ENCODE measurements around the gene PHGDH. TPM values are rescaled to one million over a fixed set of nuclear protein-coding genes. Genes with fewer than 3 reads are reported as not detected.

PHGDH gene
- 56.8 and 80.1 TPM in 2 replicates for total RNA-seq (2012; rRNA removed)

DNA sequence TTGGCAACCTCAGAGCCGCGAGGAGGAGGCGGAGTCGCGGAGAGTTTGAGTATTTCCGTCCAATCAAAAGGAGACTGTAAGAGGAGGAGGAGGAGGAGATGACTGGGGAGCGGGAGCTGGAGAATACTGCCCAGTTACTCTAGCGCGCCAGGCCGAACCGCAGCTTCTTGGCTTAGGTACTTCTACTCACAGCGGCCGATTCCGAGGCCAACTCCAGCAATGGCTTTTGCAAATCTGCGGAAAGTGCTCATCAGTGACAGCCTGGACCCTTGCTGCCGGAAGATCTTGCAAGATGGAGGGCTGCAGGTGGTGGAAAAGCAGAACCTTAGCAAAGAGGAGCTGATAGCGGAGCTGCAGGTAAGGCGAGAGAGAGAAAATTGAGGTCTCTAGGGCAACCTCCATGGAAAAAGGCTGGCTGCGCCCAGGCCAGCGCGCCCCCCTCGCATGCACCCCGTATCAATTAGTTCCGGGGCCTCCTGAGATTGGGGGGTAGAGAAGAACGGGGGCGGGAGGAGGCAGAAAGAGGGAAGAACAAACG is at the start of gene PHGDH:
Gene PHGDH, plus strand, starts transcription at position 131 of the 538 bp plus-strand sequence. Its CDS starts 89 bp downstream, at position 220.
- H3K4me1 ChIP-seq (ENCODE audit: control insufficient read depth, insufficient read depth, low read length): peaks cover 16% of the 10 kb centered on the region
- no peaks in the 10 kb centered on the region for H3K9me3 ChIP-seq (replicated peaks; ENCODE audit: low read length)
- peak within 1 kb of the TSS; percentile 59 for H3K9ac ChIP-seq (ENCODE audit: low read depth, low read length)
- peaks cover 21% of the 10 kb centered on the region for H3K27me3 ChIP-seq (ENCODE audit: control insufficient read depth, insufficient read depth, low read length)
- H3K4me2 ChIP-seq (ENCODE audit: low read length): peak within 1 kb of the TSS; percentile 90
- H3K36me3 ChIP-seq (ENCODE audit: insufficient read depth, low read length): no peaks in the 10 kb centered on the region
- peak within 1 kb of the TSS; percentile 73 for H3K4me3 ChIP-seq (ENCODE audit: low read length)

DNA sequence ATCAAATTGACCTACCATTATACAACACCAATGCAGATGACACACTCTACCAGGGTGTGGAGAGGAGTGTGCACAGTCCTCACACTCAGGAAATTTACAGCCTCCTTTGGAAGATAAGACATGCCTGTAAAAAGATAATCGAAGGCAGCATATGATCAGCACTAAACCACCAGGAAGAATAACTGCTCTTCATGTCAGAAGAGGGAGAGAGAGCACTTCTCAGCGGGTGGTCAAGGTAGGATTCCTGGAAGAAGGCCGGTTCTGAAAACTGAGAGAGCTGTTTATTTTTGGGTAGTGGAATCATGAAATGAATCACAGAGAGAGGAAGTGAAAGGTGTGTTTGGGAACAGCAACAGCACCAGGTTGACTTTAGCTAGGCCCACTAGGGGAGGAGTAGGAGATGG is 49.7 kb upstream of the PHGDH start:
- H3K36me3 ChIP-seq (ENCODE audit: insufficient read depth, low read length): no peaks in the 10 kb centered on the region
- no peaks in the 10 kb centered on the region for H3K4me1 ChIP-seq (ENCODE audit: control insufficient read depth, insufficient read depth, low read length)
- peaks cover 67% of the 10 kb centered on the region for H3K27me3 ChIP-seq (ENCODE audit: control insufficient read depth, insufficient read depth, low read length)
- H3K9me3 ChIP-seq (replicated peaks; ENCODE audit: low read length): no peaks in the 10 kb centered on the region
- no peak overlapping the region for H3K4me3 ChIP-seq (ENCODE audit: low read length)
- H3K9ac ChIP-seq (ENCODE audit: low read depth, low read length): no peak overlapping the region
- no peak overlapping the region for H3K4me2 ChIP-seq (ENCODE audit: low read length)

DNA sequence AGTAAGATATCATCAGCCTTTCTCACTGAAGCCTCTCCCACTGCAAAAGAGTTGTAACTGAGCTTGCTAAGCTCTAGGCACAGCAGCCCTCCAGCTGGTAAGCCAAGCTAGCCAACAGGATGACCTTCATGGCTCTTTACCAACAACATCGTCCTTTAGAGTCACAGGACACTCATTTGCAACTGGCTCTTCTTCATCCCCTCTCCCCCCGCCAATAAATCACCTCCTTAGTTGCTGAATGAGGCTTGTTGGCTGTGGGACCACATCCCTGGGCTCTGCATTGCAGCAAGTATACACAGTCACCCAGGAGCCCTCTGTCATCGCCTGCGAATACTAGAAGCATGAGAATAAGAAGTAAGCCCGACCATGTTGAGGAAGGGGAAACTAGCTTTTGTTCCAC is 47.7 kb upstream of the PHGDH start:
- H3K9me3 ChIP-seq (replicated peaks; ENCODE audit: low read length): no peaks in the 10 kb centered on the region
- H3K9ac ChIP-seq (ENCODE audit: low read depth, low read length): no peak overlapping the region
- H3K27me3 ChIP-seq (ENCODE audit: control insufficient read depth, insufficient read depth, low read length): peaks cover 59% of the 10 kb centered on the region
- H3K4me2 ChIP-seq (ENCODE audit: low read length): no peak overlapping the region
- no peaks in the 10 kb centered on the region for H3K36me3 ChIP-seq (ENCODE audit: insufficient read depth, low read length)
- H3K4me1 ChIP-seq (ENCODE audit: control insufficient read depth, insufficient read depth, low read length): no peaks in the 10 kb centered on the region
- H3K4me3 ChIP-seq (ENCODE audit: low read length): no peak overlapping the region

DNA sequence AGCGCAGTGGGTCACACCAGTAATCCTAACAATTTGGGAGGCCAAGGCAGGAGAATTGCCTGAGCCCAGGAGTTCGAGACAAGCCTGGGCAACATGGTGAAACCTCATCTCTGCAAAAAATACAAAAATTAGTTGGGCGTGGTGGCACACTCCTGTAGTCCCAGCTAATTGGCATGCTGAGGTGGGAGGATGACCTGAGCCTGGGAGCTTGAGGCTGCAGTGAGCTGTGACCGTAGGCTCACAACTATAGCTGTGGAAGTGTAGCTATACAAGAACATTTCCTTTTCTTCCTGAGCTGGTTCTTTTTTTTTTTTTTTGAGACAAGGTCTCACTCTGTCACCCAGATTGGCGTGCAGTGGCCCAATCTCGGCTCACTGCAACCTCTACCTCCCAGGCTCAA is 44.6 kb upstream of the PHGDH start:
- H3K9ac ChIP-seq (ENCODE audit: low read depth, low read length): no peak overlapping the region
- no peaks in the 10 kb centered on the region for H3K36me3 ChIP-seq (ENCODE audit: insufficient read depth, low read length)
- no peak overlapping the region for H3K4me2 ChIP-seq (ENCODE audit: low read length)
- H3K27me3 ChIP-seq (ENCODE audit: control insufficient read depth, insufficient read depth, low read length): peaks cover 53% of the 10 kb centered on the region
- H3K9me3 ChIP-seq (replicated peaks; ENCODE audit: low read length): no peaks in the 10 kb centered on the region
- no peaks in the 10 kb centered on the region for H3K4me1 ChIP-seq (ENCODE audit: control insufficient read depth, insufficient read depth, low read length)
- no peak overlapping the region for H3K4me3 ChIP-seq (ENCODE audit: low read length)

DNA sequence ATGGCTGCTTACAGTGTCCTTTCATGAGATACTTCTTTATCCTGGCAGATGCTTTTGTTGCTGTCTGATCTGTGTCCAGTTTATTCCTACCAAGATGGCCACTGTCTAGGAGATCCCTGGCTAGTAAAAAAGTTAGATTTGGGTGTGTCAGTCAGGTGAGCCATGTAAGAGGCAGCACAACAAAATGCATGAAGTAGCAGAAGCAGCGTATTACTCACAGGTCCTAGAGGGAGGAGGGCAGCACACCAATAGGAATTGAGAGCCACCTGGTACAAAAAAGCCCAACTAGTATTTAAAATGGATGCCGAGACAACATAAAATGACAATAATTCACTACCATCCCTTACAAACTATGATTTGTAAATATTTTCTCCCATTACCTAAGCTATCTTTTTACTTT is 40.8 kb upstream of the PHGDH start:
- Histone ChIP-seq H3K36me3 (ENCODE audit: insufficient read depth, low read length) (no peaks in the 10 kb centered on the region), H3K4me2 (ENCODE audit: low read length) (no peak overlapping the region), H3K4me3 (ENCODE audit: low read length) (no peak overlapping the region), H3K4me1 (ENCODE audit: control insufficient read depth, insufficient read depth, low read length) (peaks cover 24% of the 10 kb centered on the region), H3K27me3 (ENCODE audit: control insufficient read depth, insufficient read depth, low read length) (peaks cover 27% of the 10 kb centered on the region), H3K9ac (ENCODE audit: low read depth, low read length) (no peak overlapping the region), H3K9me3 (replicated peaks; ENCODE audit: low read length) (no peaks in the 10 kb centered on the region)

DNA sequence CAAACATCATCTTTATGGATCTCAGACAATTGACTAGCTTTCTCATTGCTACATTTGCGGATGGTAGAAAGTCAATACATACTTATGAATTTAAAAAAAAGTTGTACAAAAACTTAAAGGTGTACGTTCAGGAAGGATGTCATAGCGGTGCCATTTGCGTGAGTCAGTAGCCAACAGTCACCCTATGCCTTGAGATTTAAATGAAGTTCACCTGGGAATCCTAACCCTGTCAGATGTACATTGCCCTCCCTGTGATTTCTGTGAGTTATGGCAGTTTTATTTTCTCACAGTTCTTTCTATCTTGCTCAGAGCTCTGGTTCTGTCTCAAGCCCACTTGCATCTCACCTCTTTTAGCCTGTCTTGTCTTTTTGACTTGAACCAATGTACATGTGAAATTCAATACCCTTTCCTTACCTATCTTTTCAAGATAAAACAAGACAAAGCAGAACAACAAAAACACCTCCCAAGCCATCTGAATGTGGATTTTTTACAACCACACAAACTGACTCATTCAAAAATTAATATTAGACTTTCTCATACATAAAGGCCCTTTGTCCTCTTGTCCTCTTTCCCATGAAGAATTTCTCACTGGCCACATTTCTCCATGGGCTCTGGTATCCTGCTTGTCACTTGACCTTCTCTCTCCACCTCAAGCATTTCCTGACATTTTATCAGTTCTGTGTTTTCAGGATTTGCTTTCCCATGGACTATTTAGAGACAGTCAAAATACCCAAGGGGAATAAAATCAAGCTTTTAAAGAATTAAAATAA is 38.4 kb upstream of the PHGDH start:
- H3K4me3 ChIP-seq (ENCODE audit: low read length): no peak overlapping the region
- no peak overlapping the region for H3K9ac ChIP-seq (ENCODE audit: low read depth, low read length)

DNA sequence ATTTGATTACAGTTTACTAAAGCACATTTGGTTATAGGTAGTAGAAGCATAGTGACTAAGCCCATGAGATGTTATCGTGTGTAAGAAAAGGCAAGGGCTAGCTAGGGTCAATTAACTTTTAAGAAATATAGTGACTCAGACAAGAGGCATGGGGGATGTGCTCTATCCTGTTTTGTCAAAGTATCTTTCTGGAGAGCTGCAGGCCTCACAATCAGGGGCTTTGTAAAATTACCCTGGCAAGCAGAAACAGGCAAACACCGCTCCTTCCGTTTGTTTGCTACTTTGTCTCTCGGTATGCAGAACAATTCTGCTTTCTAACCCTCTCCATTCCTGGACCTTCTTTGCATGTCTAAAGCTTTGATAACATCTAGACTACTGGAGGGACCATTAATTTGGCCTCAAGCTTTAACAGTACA is 37.6 kb upstream of the PHGDH start:
- Histone ChIP-seq H3K36me3 (ENCODE audit: insufficient read depth, low read length) (no peaks in the 10 kb centered on the region), H3K9ac (ENCODE audit: low read depth, low read length) (no peak overlapping the region), H3K9me3 (replicated peaks; ENCODE audit: low read length) (no peaks in the 10 kb centered on the region), H3K4me1 (ENCODE audit: control insufficient read depth, insufficient read depth, low read length) (peaks cover 25% of the 10 kb centered on the region), H3K4me2 (ENCODE audit: low read length) (peak overlapping the region; percentile 59), H3K27me3 (ENCODE audit: control insufficient read depth, insufficient read depth, low read length) (peaks cover 27% of the 10 kb centered on the region), H3K4me3 (ENCODE audit: low read length) (no peak overlapping the region)

More for the DNA sequence above, 38.4 kb upstream of the PHGDH start:
- H3K36me3 ChIP-seq (ENCODE audit: insufficient read depth, low read length): no peaks in the 10 kb centered on the region
- H3K9me3 ChIP-seq (replicated peaks; ENCODE audit: low read length): no peaks in the 10 kb centered on the region
- H3K4me1 ChIP-seq (ENCODE audit: control insufficient read depth, insufficient read depth, low read length): peaks cover 25% of the 10 kb centered on the region
- peak overlapping the region; percentile 59 for H3K4me2 ChIP-seq (ENCODE audit: low read length)
- H3K27me3 ChIP-seq (ENCODE audit: control insufficient read depth, insufficient read depth, low read length): peaks cover 27% of the 10 kb centered on the region

DNA sequence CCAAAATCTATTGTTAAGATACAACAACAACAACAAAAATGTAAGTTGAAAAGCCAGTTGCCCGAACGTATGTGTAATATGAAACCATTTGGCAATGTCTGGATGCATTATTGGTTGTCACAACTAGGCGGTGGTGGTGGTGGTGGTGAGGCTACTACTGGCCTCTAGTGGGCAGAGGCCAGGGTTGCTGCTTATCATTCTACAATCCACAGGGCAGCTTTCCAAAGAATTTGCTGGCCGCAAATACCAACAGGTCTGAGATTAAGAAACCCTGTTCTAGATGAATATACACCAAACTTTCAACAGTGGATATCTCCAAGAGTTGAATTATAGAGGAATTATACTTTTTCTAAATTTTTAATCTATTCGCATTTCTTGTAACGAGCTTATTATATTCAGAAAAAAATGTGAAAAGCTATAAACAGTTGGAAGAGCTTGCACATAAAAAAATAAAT is 36.9 kb upstream of the PHGDH start:
- H3K4me2 ChIP-seq (ENCODE audit: low read length): peak overlapping the region; percentile 81
- no peaks in the 10 kb centered on the region for H3K36me3 ChIP-seq (ENCODE audit: insufficient read depth, low read length)
- peaks cover 25% of the 10 kb centered on the region for H3K4me1 ChIP-seq (ENCODE audit: control insufficient read depth, insufficient read depth, low read length)
- no peaks in the 10 kb centered on the region for H3K9me3 ChIP-seq (replicated peaks; ENCODE audit: low read length)
- H3K27me3 ChIP-seq (ENCODE audit: control insufficient read depth, insufficient read depth, low read length): peaks cover 23% of the 10 kb centered on the region
- peak overlapping the region; percentile 36 for H3K9ac ChIP-seq (ENCODE audit: low read depth, low read length)
- peak overlapping the region; percentile 68 for H3K4me3 ChIP-seq (ENCODE audit: low read length)

DNA sequence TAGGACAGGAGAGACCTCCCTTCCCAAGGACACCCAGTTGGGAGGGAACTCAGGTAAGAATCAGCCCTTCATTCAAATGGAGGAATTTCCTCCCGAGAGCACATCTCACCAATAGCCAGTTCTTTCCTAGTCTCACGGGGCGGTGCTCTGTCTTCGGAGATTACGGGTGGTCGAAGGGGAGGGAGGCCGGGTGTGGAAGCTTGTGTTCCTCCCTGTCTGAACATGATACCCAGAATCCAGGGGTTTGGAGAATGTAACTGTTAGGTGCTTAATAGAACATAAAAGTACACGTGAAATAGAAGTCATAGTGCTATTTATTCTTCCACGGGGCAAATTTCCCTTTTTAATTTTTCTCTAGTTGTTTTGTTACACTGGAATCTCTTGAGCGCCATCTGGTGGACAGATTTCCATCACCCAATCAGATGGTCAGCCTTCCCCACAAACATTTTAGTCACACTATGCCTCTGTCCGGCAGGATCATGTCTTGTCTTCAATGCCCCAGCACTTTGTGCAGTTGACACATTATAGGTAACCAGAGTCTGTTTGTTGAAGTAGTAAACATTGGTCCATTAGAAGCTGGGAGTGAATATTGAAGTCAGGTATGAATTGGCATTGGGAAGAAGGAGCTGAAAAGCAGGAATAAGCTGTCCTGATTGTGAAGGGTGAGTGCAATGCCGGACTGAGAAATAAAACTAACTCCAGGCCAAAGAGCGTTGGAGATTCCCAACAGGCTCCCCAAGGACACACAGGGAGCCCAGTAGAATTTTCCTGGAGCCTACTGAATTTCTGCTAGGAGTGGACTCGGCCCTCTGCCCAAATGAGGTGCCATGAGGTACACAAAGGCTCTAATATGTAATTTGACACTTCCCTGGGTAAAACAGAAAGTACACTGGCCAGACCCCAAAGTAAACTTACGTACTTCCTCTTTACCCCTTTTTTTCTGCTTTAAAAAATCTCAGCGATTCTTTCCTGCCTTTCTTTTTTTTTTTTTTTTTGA is 36.1 kb upstream of the PHGDH start:
- Histone ChIP-seq H3K27me3 (ENCODE audit: control insufficient read depth, insufficient read depth, low read length) (peaks cover 17% of the 10 kb centered on the region), H3K4me3 (ENCODE audit: low read length) (peak overlapping the region; percentile 68), H3K4me2 (ENCODE audit: low read length) (peak overlapping the region; percentile 81), H3K9ac (ENCODE audit: low read depth, low read length) (peak overlapping the region; percentile 36), H3K9me3 (replicated peaks; ENCODE audit: low read length) (no peaks in the 10 kb centered on the region), H3K36me3 (ENCODE audit: insufficient read depth, low read length) (no peaks in the 10 kb centered on the region), H3K4me1 (ENCODE audit: control insufficient read depth, insufficient read depth, low read length) (peaks cover 25% of the 10 kb centered on the region)

DNA sequence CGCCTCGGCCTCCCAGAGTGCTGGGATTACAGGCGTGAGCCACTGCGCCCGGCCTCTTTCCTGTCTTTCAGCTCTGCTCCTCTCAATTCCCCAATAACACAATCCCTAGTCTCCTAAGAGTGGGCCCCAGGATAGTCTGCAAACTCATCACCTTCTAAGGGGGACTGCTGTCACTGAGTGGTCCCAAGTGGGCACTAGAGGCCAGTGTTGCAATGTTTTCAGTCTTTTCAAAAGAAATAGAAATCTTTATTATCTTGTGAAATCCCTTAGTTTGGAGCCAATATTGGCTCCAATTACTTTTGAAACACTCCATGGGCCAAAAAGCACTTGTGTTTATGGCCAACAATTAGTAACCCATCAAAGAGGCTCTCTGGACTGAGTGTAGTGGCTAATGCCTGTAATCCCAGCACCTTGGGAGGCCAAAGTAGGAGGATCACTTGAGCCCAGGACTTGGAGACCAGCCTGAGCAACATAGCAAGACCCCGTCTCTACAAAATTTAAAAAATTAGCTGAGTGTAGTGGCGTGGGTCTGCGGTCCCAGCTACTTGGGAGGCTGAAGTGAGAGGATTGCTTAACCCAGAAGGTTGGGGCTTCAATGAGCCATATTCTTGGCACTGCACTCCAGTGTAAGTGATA is 35.0 kb upstream of the PHGDH start:
- no peaks in the 10 kb centered on the region for H3K9me3 ChIP-seq (replicated peaks; ENCODE audit: low read length)
- no peaks in the 10 kb centered on the region for H3K36me3 ChIP-seq (ENCODE audit: insufficient read depth, low read length)
- H3K4me2 ChIP-seq (ENCODE audit: low read length): no peak overlapping the region
- no peak overlapping the region for H3K9ac ChIP-seq (ENCODE audit: low read depth, low read length)
- no peak overlapping the region for H3K4me3 ChIP-seq (ENCODE audit: low read length)
- peaks cover 25% of the 10 kb centered on the region for H3K4me1 ChIP-seq (ENCODE audit: control insufficient read depth, insufficient read depth, low read length)
- peaks cover 16% of the 10 kb centered on the region for H3K27me3 ChIP-seq (ENCODE audit: control insufficient read depth, insufficient read depth, low read length)

DNA sequence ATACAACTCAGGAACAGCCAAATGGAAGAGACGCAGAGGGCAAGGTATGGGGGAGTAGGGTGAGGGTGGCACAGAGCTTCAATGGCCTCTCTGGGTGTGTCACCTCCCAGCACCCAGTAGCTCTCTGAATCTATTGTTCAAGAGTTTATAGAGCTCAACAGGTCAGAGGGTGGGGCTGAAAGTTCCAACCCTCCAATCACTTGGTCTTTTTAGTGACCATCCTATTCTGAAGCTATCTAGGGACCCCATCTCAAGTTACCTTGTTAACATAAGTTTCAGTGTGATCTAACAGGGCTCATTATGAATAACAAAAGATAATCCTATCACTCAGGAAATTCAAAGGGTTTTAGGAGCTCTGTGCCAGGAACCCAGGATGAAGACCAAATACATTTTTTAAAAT is 32.5 kb upstream of the PHGDH start:
- Histone ChIP-seq H3K9me3 (replicated peaks; ENCODE audit: low read length) (no peaks in the 10 kb centered on the region), H3K27me3 (ENCODE audit: control insufficient read depth, insufficient read depth, low read length) (peaks cover 26% of the 10 kb centered on the region), H3K4me1 (ENCODE audit: control insufficient read depth, insufficient read depth, low read length) (peaks cover 13% of the 10 kb centered on the region), H3K4me2 (ENCODE audit: low read length) (no peak overlapping the region), H3K36me3 (ENCODE audit: insufficient read depth, low read length) (no peaks in the 10 kb centered on the region), H3K9ac (ENCODE audit: low read depth, low read length) (no peak overlapping the region), H3K4me3 (ENCODE audit: low read length) (no peak overlapping the region)
